ENCODE data around the gene PHLDB2. TPM values are rescaled to one million over a fixed set of nuclear protein-coding genes. Genes with fewer than 3 reads are reported as not detected.

The PHLDB2 gene
- total and polyA plus RNA-seq, 10 of the 15 experiments (the other 5 are each of a cell fraction or from before 2014, with no cell fraction given) = 0.03 to 0.67 (median 0.40) TPM

GRCh38 chr3:111861391-111861790, 2.3 kb downstream of the PHLDB2 start:
- no TSS peak for BruUV-seq (replicated peaks)
- no peak for ATAC-seq
- no peaks in the 10 kb centered on the region for H3K9me3 ChIP-seq (replicated peaks; ENCODE audit: control insufficient read depth, insufficient read depth, low read length)
- intact Hi-C loops (cut with micrococcal nuclease; ENCODE audit: unreplicated experiment) (loop anchor here (2.0 to 5.0 kb wide), 2 partner anchors 107 to 194 kb away; no protein-coding TSS in a partner anchor), in situ Hi-C loops (cut with MboI) (no loop called here)
- RAD21 ChIA-PET (ENCODE audit: unreplicated experiment) = interaction anchor here (0.6 to 5.1 kb wide), 10 partner anchors 21 to 192 kb away, joined by 3 to 76 read pairs (median 4); no protein-coding TSS in a partner anchor
- no peak overlapping the region for H3K4me3 ChIP-seq
- TF ChIP-seq CBX5 (IDR thresholded peaks at IDR 0.05; ENCODE audit: low read depth) (no peak), TCF3 (IDR thresholded peaks at IDR 0.05; ENCODE audit: borderline replicate concordance, insufficient read depth, low read depth, low read length) (no peak), CREB1 (IDR thresholded peaks at IDR 0.05; ENCODE audit: low read depth) (no peak), EED (IDR thresholded peaks at IDR 0.05; ENCODE audit: low read depth) (no peak), IKZF1 (conservative IDR thresholded peaks at IDR 0.05) (no peak), IRF4 (IDR thresholded peaks at IDR 0.05; ENCODE audit: low read depth, low read length) (no peak), ZNF687 (IDR thresholded peaks at IDR 0.05) (no peak), ESRRA (IDR thresholded peaks at IDR 0.05; ENCODE audit: low read length) (no peak), MTA3 (IDR thresholded peaks at IDR 0.05; ENCODE audit: borderline replicate concordance, low read length) (no peak), SMAD1 (IDR thresholded peaks at IDR 0.05; ENCODE audit: low read depth, partially characterized antibody) (no peak), HDAC2 (IDR thresholded peaks at IDR 0.05) (no peak), KLF5 (IDR thresholded peaks at IDR 0.05; ENCODE audit: partially characterized antibody) (no peak), EP300 (IDR thresholded peaks at IDR 0.05; ENCODE audit: borderline replicate concordance in 1 of 2, control insufficient read depth in 1 of 2, low read depth in 2 of 2, low read length in 2 of 2) (no peak), LARP7 (IDR thresholded peaks at IDR 0.05) (no peak), YY1 (IDR thresholded peaks at IDR 0.05; ENCODE audit: low read depth, low read length) (no peak), POLR2A (IDR thresholded peaks at IDR 0.05; ENCODE audit: low read depth, low read length) (no peak)
- no peaks in the 10 kb centered on the region for H3K79me2 ChIP-seq (ENCODE audit: control insufficient read depth, insufficient read depth, low read length)
- peaks cover 2 to 14% of the 10 kb centered on the region in 2 experiments for H3K27me3 ChIP-seq (replicated peaks in 1 of 2; ENCODE audit: control insufficient read depth in 2 of 2, insufficient read depth in 2 of 2, low read length in 1 of 2)
- 80% methylated on average over 7 of the region's 7 CpGs for WGBS (ENCODE audit: insufficient coverage, insufficient replicate concordance, low lambda C conversion rate, missing lambda C conversion rate)
- H3K4me1 ChIP-seq (ENCODE audit: control insufficient read depth, insufficient read depth, low read length) = peaks cover 5% of the 10 kb centered on the region
- CTCF ChIA-PET = interaction anchor here (0.9 to 11.1 kb wide), 14 partner anchors 9 to 167 kb away, joined by 3 to 157 read pairs (median 6); no protein-coding TSS in a partner anchor
- DNase-seq (ENCODE audit: low read depth, low spot score) = no peak
- H4K20me1 ChIP-seq (ENCODE audit: control insufficient read depth, insufficient read depth) = no peaks in the 10 kb centered on the region
- H2AFZ ChIP-seq (ENCODE audit: control insufficient read depth, low read depth, low read length) = no peak overlapping the region
- POLR2A ChIA-PET = no interaction called here
- no peak overlapping the region for H3K9ac ChIP-seq (ENCODE audit: control insufficient read depth, insufficient read depth, low read length)
- SMC1A ChIA-PET (ENCODE audit: uncharacterized antibody, unreplicated experiment) = interaction anchor here (0.8 to 7.6 kb wide), 12 partner anchors 13 to 195 kb away, joined by 3 to 120 read pairs (median 4); no protein-coding TSS in a partner anchor
- no peaks in the 10 kb centered on the region for H3K36me3 ChIP-seq (ENCODE audit: control insufficient read depth in 2 of 2, insufficient read depth in 2 of 2, low read length in 1 of 2)
- FAIRE-seq = no peak
- H3K4me2 ChIP-seq (ENCODE audit: control insufficient read depth, insufficient read depth) = no peak overlapping the region
- H3K27ac ChIP-seq (ENCODE audit: control insufficient read depth, insufficient read depth) = no peak overlapping the region
